Measurements from ENCODE around the gene CRNN.

Gene CRNN

DNA sequence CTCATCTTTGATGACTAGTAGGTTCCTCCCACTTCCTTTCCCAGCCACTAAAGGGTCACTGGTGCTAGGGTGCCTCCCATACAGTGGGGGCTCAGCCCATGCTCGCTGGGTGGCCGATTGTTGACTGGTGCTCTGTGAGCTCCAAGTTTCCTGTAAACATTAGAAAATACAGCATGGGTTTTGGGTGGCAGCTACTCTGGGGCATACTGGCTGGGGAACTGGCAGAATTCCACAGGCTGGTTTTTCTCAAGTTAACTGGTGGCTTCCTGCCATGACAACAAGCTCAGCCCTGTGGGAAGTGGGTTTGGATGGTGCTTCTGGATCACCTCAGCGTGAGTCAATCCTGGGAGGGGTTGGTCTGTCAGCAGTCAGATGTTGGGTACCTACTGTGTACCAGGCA lies 28.7 kb upstream of the CRNN start:
- no peaks in the 10 kb centered on the region for H3K36me3 ChIP-seq (ENCODE audit: insufficient read depth, low read length)
- H3K79me2 ChIP-seq (ENCODE audit: insufficient read depth, low read length): no peaks in the 10 kb centered on the region
- no peak overlapping the region for H3K27ac ChIP-seq (ENCODE audit: low read length)
- TF ChIP-seq, protein P1, sequence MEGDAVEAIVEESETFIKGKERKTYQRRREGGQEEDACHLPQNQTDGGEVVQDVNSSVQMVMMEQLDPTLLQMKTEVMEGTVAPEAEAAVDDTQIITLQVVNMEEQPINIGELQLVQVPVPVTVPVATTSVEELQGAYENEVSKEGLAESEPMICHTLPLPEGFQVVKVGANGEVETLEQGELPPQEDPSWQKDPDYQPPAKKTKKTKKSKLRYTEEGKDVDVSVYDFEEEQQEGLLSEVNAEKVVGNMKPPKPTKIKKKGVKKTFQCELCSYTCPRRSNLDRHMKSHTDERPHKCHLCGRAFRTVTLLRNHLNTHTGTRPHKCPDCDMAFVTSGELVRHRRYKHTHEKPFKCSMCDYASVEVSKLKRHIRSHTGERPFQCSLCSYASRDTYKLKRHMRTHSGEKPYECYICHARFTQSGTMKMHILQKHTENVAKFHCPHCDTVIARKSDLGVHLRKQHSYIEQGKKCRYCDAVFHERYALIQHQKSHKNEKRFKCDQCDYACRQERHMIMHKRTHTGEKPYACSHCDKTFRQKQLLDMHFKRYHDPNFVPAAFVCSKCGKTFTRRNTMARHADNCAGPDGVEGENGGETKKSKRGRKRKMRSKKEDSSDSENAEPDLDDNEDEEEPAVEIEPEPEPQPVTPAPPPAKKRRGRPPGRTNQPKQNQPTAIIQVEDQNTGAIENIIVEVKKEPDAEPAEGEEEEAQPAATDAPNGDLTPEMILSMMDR (IDR thresholded peaks at IDR 0.05; ENCODE audit: borderline replicate concordance, extremely low read depth, low read length, poor library complexity, severe bottlenecking): no peak
- TF ChIP-seq EZH2 (IDR thresholded peaks at IDR 0.05; ENCODE audit: borderline replicate concordance, low read depth, low read length, severe bottlenecking): no peak
- H3K4me1 ChIP-seq (ENCODE audit: insufficient read depth, low read length): no peaks in the 10 kb centered on the region
- H3K4me3 ChIP-seq (ENCODE audit: low read depth in 1 of 2, low read length in 2 of 2): no peak overlapping the region
- H3K9me3 ChIP-seq (ENCODE audit: insufficient read depth, low read length, severe bottlenecking): no peaks in the 10 kb centered on the region
- DNase-seq (no peak), ATAC-seq (ENCODE audit: insufficient read depth, low read depth) (no peak)
- peaks cover 20% of the 10 kb centered on the region for H3K27me3 ChIP-seq (ENCODE audit: insufficient read depth, low read length, poor library complexity)
- H2AFZ ChIP-seq (ENCODE audit: low read depth, low read length): no peak overlapping the region
- no peaks in the 10 kb centered on the region for H4K20me1 ChIP-seq (ENCODE audit: insufficient read depth, low read length)
- H3K9ac ChIP-seq (ENCODE audit: low read depth, low read length): no peak overlapping the region
- no peak overlapping the region for H3K4me2 ChIP-seq (ENCODE audit: insufficient read depth, low read length)

- Histone ChIP-seq H3K4me1 (ENCODE audit: insufficient read depth, low read length) (no peaks in the 10 kb centered on the region), H3K79me2 (ENCODE audit: insufficient read depth, low read length) (no peaks in the 10 kb centered on the region), H4K20me1 (ENCODE audit: insufficient read depth, low read length) (no peaks in the 10 kb centered on the region), H2AFZ (ENCODE audit: low read depth, low read length) (no peak overlapping the region), H3K9me3 (ENCODE audit: insufficient read depth, low read length, severe bottlenecking) (no peaks in the 10 kb centered on the region), H3K9ac (ENCODE audit: low read depth, low read length) (no peak overlapping the region), H3K27me3 (ENCODE audit: insufficient read depth, low read length, poor library complexity) (peaks cover 23% of the 10 kb centered on the region), H3K4me3 (ENCODE audit: low read depth in 1 of 2, low read length in 2 of 2) (no peak overlapping the region), H3K36me3 (ENCODE audit: insufficient read depth, low read length) (no peaks in the 10 kb centered on the region), H3K4me2 (ENCODE audit: insufficient read depth, low read length) (no peak overlapping the region), H3K27ac (ENCODE audit: low read length) (no peak overlapping the region)
- TF ChIP-seq, protein P1 (IDR thresholded peaks at IDR 0.05; ENCODE audit: borderline replicate concordance, extremely low read depth, low read length, poor library complexity, severe bottlenecking): no peak
- no peak for TF ChIP-seq EZH2 (IDR thresholded peaks at IDR 0.05; ENCODE audit: borderline replicate concordance, low read depth, low read length, severe bottlenecking)
- DNase-seq (no peak), ATAC-seq (ENCODE audit: insufficient read depth, low read depth) (no peak)
Measured at GRCh38 chr1:152442301-152442700, 28.2 kb upstream of the CRNN start.

GRCh38 chr1:152441756-152442155 lies 27.7 kb upstream of the CRNN start:
- H3K27ac ChIP-seq (ENCODE audit: low read length): no peak overlapping the region
- H3K9ac ChIP-seq (ENCODE audit: low read depth, low read length): no peak overlapping the region
- no peaks in the 10 kb centered on the region for H3K36me3 ChIP-seq (ENCODE audit: insufficient read depth, low read length)
- no peaks in the 10 kb centered on the region for H3K9me3 ChIP-seq (ENCODE audit: insufficient read depth, low read length, severe bottlenecking)
- no peak for ATAC-seq (ENCODE audit: insufficient read depth, low read depth)
- no peak overlapping the region for H2AFZ ChIP-seq (ENCODE audit: low read depth, low read length)
- no peaks in the 10 kb centered on the region for H3K4me1 ChIP-seq (ENCODE audit: insufficient read depth, low read length)
- H3K79me2 ChIP-seq (ENCODE audit: insufficient read depth, low read length): no peaks in the 10 kb centered on the region
- no peak overlapping the region for H3K4me3 ChIP-seq (ENCODE audit: low read depth in 1 of 2, low read length in 2 of 2)
- H3K27me3 ChIP-seq (ENCODE audit: insufficient read depth, low read length, poor library complexity): peaks cover 25% of the 10 kb centered on the region
- no peak for TF ChIP-seq EZH2 (IDR thresholded peaks at IDR 0.05; ENCODE audit: borderline replicate concordance, low read depth, low read length, severe bottlenecking)
- TF ChIP-seq, protein P1 (IDR thresholded peaks at IDR 0.05; ENCODE audit: borderline replicate concordance, extremely low read depth, low read length, poor library complexity, severe bottlenecking): no peak
- H3K4me2 ChIP-seq (ENCODE audit: insufficient read depth, low read length): no peak overlapping the region
- DNase-seq: no peak
- no peaks in the 10 kb centered on the region for H4K20me1 ChIP-seq (ENCODE audit: insufficient read depth, low read length)

Measured in DND-41 (cell line).